Ovary (tissue), 3 donors: Measurements from ENCODE around the gene ARAP3.

Source experiments
- EP300 ChIP-seq: sonication (generic); formaldehyde crosslinking; IDR thresholded peaks from one replicate; pipeline ENCODE4 v1.6.1; 2017; ENCODE audit warnings: antibody characterized with exemption
- POLR2A ChIP-seq: fragments of 450-650 bp; IDR thresholded peaks from one replicate; pipeline ENCODE4 v1.6.1; 2017; ENCODE audit warnings: antibody characterized with exemption, mild to moderate bottlenecking, moderate library complexity
- TF ChIP-seq, protein P1 (sequence below), 3 donors: fragments of 450-650 bp in 2 of 3; fragments of 200-600 bp in 1 of 3; IDR thresholded peaks; one replicate each; pipeline versions ENCODE4 v1.5.1 to v1.8.0; 2016 to 2022; ENCODE audit warnings: antibody characterized with exemption in 3 of 3, mild to moderate bottlenecking in 1 of 3
- donor health status: DM: no; HTN: no; CAD: no.

DNA sequence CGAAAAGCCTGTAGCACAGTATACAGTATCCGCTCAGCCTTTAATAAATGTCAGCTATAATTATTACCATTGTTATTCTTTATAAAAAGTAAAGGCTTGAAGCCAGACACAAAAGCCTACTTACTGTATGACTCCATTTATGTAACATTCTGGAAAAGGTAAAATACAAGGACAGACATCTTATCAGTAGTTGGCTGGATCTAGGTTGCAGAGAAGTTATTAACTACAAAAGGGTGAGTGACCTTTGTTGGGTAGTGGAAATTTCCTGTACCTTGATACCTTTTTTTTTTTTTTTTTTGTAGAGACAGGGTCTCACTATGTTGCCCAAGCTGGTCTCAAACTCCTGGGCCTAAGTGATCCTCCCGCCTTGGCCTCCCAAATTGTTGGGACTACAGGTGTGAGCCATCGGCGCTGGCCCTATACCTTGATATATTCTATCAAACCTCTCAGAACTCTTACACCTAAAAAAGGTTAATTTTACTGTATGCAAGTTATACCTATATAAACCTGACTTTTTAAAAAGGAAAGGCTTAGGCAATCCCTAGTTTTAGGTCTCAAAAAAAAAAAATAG is 51.4 kb downstream of the ARAP3 start:
- TF ChIP-seq, protein P1, sequence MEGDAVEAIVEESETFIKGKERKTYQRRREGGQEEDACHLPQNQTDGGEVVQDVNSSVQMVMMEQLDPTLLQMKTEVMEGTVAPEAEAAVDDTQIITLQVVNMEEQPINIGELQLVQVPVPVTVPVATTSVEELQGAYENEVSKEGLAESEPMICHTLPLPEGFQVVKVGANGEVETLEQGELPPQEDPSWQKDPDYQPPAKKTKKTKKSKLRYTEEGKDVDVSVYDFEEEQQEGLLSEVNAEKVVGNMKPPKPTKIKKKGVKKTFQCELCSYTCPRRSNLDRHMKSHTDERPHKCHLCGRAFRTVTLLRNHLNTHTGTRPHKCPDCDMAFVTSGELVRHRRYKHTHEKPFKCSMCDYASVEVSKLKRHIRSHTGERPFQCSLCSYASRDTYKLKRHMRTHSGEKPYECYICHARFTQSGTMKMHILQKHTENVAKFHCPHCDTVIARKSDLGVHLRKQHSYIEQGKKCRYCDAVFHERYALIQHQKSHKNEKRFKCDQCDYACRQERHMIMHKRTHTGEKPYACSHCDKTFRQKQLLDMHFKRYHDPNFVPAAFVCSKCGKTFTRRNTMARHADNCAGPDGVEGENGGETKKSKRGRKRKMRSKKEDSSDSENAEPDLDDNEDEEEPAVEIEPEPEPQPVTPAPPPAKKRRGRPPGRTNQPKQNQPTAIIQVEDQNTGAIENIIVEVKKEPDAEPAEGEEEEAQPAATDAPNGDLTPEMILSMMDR (IDR thresholded peaks at IDR 0.05), result no peak
- TF ChIP-seq POLR2A (no peak), EP300 (no peak)
